HG02973 (cell line): Measurements from ENCODE around the gene SLC35B1.

Source experiments
- ATAC-seq: cut with Tn5 transposase; IDR thresholded peaks from one replicate; pipeline ENCODE4 v1.9.1; 2021; ENCODE audit warnings: moderate library complexity; ENCODE audit not compliant: unreplicated experiment

SLC35B1 gene

GRCh38 chr17:49700960-49701359, 6.8 kb downstream of the SLC35B1 start:
- no peak for ATAC-seq

DNA sequence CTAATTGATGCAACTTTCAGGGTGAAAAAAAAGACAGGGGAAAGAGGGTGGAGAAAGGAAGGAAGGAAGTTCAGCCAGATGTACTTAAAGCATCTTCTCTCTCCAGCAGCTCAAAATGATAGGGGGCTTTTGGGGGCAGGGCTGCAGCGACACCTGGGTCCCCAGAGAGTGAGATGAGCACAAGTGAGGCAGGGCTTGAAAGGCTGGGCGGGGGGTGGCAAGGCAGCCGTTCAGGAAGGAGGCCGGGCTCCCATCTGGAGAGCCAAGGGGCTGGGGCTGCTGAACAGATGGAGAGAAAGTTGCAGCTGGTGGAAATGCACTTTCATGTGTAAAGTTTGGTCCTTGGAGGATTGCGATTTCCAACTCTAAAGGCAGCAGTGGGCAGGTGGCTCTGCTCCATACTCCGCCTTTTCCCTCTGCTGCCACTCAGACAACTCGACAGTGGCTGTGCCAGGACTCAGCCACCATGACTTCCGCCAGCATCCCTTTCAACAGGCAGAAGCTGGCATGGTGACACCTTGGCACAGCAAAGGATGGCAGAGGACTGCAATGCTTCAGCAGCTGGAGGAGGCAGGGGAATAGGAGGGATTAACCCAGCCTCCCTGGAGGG, 7.7 kb downstream of the SLC35B1 start:
- ATAC-seq = no peak

GRCh38 chr17:49698005-49698404, 9.8 kb downstream of the SLC35B1 start:
- ATAC-seq = no peak

DNA sequence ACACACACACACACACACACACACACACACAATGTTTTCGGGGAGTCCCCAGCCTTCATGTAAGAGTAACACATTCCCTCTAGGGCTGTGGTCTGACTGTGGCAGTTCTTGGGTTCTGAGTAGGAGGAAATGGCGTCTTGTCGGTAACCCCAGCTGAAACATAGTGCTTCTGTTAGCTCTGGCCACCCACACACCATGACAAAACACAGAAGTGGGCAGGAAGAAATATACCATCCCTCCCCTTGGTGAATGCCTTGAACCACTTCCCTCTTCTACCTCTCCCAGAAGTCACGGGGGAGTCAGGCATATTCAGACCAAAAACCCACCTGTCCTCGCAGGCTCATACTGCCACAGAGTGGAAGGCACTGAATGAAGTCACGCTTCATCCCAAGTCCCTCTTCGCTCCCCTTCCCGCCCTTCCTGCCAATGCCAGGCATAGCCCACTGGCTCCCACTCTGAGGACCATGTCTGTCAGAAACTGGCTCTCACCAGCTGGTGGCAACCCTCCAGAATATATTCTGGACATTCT, 11.5 kb downstream of the SLC35B1 start:
- ATAC-seq = no peak

GRCh38 chr17:49695698-49696232, 12.0 kb downstream of the SLC35B1 start:
- no peak for ATAC-seq

DNA sequence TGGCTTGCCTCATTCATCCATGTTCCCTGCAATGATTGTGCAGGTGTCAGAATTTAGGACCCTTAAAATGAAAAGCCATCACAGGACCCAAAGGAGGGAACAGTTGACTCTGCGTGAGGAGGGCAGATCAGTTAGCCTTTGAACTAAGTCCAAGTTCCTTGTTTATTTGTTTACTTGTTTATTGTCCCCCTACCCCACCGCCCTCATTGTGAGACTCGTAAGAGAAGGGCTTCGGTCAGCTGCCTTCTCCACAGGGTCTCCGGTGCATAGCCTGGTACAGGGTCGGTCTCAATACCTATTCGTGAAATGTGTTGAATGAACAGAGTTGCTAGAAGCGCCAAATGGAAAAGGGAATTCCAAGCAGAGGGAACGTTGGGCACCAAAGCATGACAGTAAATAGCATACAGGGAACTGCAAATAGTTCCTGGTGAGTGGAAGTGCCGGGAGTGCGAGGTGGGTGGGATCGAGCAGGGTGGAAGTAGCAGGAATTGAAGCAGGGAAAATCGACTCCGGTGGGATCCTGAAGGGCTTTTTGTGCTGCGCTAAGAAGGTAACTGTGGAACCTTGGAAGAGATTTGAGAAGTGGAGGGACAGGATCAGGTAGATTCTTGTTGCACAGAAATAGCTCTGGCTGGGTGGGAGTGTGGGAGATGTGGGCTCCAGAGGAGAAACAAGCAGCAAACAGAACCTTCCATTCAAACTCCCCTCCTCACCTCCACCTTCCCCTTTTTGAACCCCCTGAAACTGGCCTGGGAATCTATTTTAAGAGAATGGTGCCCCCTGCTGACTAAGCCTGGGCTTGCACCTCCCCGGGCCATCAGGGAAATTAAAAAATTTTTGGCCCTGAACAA, 12.7 kb downstream of the SLC35B1 start:
- no peak for ATAC-seq

- no peak for ATAC-seq
These were observed 15.0 kb downstream of the SLC35B1 start for GRCh38 chr17:49692751-49693150.

GRCh38 chr17:49691677-49692191, 16.0 kb downstream of the SLC35B1 start:
- no peak for ATAC-seq

DNA sequence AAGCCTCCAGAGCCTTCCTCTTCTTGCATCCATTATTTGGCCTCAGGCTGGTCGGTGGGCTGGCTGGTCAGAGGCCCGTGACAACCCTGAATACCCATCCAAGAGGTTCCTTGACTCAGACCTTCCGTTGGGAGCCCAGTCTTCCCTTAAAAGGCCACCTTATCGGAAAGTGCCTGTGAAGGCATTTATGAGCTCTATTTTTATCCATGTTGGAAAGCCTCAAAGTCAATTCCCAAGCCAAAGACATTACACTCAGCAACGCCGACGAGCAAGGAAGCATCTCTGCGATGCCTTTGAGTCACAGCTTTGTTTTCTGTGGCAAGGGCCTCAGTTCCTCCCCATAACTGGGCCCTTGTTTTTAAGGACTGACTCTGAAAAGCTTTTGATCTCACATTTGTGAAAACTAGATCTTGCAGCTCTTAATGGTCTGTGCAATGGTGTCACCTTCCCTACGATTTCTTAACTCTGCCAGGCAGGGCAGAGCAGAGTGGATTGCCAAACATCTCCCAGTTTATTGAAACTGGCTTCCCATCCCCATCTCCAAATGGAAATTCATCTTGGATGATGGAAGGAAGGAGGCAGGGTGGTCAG, 16.6 kb downstream of the SLC35B1 start:
- ATAC-seq = no peak

GRCh38 chr17:49690256-49690655, 17.5 kb downstream of the SLC35B1 start:
- no peak for ATAC-seq

- ATAC-seq = no peak
These were observed 18.9 kb downstream of the SLC35B1 start for GRCh38 chr17:49688848-49689247.

GRCh38 chr17:49687878-49688491, 19.8 kb downstream of the SLC35B1 start:
- ATAC-seq = no peak

DNA sequence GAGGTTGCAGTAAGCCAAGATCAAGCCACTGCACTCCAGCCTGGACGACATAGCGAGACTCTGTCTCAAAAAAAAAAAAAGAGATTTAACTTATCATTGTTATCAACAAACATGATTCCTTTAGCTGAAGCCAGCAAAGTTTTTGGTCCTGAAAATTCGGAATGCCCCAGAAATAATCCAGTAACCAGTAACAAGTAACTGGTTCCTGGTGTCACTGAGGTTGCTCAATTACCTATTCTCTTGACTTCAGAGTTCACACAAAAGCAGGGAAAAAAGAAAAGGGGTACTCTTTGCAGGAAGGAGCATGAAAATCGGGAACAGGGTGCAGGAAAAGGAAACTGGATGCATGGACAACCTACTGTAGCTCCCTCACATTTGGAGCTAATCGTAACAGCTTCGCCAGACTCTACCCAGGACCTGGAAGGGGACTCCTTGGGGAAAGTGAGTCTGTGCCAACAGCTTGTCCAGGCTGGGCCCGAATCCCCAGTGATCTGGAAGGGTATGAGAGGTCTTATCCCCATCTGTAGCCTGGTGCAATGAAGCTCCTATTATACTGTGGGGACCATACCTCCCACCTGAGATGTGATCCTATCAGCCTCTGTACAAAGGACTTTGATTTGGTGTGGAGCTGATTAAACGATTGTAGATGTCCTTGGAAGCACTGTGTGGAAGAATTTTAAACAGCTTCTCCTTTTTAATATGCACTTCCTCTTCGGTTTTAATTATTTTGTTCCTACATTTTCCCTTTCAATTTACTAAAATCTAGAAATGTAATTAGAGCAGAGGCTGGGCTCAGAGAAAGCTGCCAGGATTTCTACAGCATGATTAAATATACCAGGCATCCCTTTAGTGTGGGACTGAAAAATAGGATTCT, 26.4 kb downstream of the SLC35B1 start:
- ATAC-seq = no peak

DNA sequence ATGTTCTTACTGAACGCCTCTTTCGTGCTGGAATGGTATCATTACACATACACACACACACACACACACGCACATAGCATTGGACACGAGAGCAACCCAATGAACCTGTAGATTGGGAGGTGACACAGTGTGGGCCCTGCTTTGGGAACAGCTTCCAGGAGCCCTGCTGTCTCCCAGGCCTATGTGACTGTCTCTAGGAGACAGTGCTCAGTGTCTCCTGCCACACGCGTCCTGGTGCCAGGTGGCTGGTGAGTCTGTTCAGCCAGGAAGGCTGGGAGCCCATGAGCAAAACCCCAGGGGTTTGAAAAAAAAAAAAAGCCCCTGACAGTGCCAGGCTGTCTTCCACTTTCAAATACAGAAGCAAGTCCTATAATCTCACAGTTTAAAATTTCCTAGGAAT, 27.4 kb downstream of the SLC35B1 start:
- no peak for ATAC-seq

- ATAC-seq = peak; percentile 70
These were observed 29.6 kb downstream of the SLC35B1 start, which contains the start of gene SPOP for GRCh38 chr17:49677933-49678847. Gene SPOP, minus strand, starts transcription at chr17:49678097. Its CDS starts 55,287 bp downstream, at chr17:49622810.

DNA sequence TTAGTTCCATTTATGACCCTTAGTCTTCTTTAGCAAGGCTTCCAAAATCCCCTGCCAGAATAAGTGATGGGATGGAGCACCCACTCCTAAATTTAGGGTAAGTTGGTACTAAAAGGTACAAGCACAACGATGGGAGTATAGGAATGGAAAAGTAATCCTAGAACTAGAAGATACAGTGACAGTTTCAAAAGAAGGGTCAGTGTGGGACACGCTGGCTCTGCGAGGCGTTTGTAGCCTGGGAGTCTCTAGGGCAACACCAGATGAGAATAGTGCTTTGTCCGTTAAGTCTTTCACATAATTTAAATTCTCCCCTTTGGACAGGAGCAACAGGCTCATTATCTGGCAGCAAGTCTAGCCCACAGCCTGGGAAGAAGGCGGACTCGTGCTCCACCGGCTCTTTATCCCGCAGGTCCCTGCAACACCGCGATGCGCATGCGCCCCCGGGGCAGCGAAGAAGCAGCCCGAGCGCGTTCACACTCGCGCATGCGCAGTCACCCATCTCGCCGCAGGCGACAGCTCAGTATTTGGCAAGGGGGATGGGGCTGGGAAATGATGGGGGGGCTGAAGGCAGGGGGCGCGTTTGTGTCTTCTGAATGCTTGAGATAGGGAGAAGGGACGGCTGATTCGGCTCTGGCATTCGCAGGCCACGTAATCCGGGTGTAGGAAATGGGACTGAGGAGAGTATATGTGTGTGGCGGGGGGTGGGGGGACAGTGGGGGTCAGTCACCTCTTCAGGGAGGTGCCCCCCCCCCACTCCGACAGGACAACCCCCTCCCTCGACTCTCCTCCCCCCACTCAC, 30.4 kb downstream of the SLC35B1 start:
- peak; percentile 36 for ATAC-seq

DNA sequence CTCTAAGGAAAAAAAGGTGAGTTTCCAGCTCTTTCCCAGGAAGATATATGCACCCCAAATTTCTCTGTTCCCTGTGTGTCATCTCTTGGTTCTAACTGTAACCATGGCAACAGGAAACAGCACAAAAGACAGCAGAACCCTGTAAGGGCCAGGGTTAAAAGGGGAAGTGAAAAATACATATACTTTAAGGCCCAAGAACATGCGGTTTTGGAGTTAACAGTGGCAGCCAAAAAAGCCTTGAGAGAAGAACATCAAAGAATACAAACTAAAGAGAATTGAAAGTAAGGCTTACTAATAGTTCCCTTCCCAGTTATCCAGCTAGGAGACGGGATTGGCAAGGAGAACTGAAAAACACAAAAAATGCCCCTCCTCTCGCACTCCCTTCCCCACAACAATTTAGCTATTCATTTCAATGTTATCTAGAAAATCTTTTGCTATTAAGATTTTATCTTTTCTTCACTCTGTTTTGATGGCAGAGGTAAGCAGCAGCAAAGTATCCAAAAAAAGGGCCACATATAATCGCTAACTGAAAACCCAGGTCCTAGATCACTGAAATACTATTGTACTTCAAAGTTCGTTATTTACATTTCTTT, 31.4 kb downstream of the SLC35B1 start:
- peak; percentile 64 for ATAC-seq

DNA sequence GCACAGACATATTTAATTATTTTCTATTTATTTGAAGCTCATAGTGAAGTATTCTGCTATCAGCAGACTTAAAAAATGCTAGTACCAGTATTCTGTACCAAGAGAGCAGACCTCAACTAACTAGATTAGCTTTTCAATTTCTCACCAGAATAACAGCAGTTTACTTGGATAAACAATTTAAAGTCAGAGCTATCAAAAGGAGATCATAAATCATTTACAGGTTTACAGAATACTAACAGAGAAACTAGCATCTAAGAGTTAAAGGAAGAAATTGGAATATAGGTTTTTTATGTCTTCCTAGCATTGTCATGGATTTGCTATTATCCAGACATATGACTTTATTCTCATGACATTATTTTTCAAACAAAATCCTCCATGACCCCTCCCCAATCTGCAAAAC, 33.3 kb downstream of the SLC35B1 start:
- no peak for ATAC-seq
